A204.1 (cell line): ENCODE data around the gene LMTK2.

Experiments used
- FAIRE-seq: peaks from 2 replicates; lab custom pipeline; 2012; peaks lifted over from hg19 to GRCh38; lab: Jason Lieb, UNC

Gene LMTK2

GRCh38 chr7:98106647-98107312 lies at the start of gene LMTK2:
Gene LMTK2, plus strand, starts transcription at chr7:98106862. Its CDS starts 316 bp downstream, at chr7:98107178.
- peak; percentile 95 for FAIRE-seq

- FAIRE-seq = no peak
These were observed 49.5 kb upstream of the LMTK2 start for GRCh38 chr7:98057157-98057556.

GRCh38 chr7:98058186-98058585 lies 48.5 kb upstream of the LMTK2 start:
- FAIRE-seq = no peak

GRCh38 chr7:98064233-98064632 lies 42.4 kb upstream of the LMTK2 start:
- no peak for FAIRE-seq

- no peak for FAIRE-seq
These were observed 40.5 kb upstream of the LMTK2 start for GRCh38 chr7:98066208-98066607.

DNA sequence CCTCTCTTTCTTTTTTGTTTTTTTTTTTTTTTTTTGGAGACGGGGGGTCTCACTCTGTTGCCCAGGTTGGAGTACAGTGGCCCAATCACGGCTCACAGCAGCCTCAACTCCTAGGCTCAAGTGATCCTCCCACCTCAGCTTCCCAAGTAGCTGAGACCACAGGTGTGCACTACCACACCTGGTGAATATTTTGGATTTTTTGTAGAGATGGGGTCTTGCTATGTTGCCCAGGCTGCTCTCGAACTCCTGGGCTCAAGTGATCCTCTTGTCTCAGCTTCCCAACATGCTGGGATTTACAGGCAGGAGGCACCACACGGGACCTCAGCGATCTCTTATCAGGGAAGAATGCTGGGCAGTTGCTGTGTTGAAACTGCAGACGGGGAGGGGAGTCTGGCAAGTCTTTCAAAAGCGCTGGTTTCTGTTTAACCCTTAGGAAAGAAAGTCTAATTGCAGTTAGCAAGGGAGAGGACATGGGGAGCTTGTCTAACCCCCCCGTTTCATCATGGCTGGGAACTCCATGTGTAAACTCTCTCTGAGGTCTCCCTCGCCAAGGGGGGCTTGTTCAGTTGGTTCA lies 39.6 kb upstream of the LMTK2 start:
- FAIRE-seq = no peak

DNA sequence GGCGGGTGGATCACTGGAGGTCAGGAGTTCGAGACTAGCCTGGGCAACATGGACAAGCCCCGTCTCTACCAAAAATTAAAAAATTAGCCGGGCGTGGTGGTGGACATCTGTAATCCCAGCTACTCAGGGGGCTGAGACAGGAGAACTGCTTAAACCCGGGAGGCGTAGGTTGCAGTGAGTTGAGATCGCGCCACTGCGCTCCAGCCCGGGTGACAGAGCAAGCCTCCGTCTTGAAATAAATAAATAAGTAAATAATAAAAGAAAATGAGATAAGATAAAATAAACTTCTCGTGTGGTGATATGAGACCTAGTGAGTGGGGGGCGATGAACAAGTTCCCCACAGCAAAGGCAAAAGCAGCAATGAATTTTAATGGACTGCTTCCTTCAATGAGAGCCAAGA lies 33.6 kb upstream of the LMTK2 start:
- FAIRE-seq = no peak

- FAIRE-seq = no peak
These were observed 30.9 kb upstream of the LMTK2 start for GRCh38 chr7:98075801-98076200.

DNA sequence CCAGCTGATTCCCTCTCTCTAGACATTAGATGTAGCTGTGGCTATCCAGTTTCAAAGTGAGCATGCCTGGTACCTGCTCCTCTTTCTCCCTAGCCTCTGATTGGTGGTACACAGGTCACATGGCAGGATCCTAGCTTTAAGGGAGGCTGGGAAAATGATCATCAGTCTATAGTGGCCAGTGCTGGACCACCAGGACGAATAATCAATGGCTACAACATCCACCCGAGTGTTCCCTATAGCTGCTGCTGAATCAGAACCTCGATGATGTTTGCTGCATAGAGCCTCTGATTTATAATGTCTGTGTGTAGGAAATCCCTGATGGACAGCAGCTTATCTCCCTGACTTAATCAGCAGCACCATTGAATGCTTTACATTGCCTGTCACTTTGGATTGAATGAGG lies 28.9 kb upstream of the LMTK2 start:
- no peak for FAIRE-seq

- no peak for FAIRE-seq
These were observed 28.3 kb upstream of the LMTK2 start for GRCh38 chr7:98078197-98078870.

GRCh38 chr7:98079891-98080648 lies 26.6 kb upstream of the LMTK2 start:
- FAIRE-seq = no peak

DNA sequence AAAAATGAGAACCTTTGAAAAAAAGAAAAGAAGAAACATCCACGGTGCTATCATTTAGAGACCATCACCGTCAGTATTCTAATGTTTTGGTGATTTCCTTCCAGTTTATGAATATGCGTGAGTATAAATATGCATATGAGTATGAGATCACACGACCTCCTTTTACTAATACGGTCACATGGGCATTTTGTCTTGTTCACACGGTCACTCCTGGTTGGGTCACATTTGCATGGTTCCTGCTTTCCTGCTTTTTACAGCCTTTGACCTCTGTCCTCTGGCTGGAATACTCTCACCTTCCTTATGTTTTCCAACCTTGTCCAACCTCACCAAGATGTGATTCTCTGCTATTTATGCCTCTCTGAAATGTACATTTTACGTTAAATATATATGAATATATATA lies 25.3 kb upstream of the LMTK2 start:
- FAIRE-seq = no peak

DNA sequence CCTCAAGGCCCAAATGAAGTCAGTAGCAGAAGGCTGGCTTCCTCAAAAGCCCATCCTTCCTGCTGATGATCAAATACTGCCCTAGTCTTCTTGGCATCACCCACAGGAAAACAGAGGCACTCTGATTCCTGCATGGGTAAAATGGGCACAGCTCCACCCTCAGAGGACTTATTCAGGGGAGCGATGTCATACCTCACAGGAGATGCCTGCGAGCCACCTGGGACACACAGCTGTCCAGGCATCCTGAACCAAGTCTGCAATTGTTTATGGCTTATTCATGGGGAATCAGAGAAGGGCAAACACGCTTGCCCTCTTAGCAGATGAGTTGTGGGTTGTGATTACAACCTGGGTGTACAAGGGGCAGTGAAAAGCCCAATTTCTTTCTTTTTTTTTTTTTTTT lies 22.0 kb upstream of the LMTK2 start:
- no peak for FAIRE-seq

DNA sequence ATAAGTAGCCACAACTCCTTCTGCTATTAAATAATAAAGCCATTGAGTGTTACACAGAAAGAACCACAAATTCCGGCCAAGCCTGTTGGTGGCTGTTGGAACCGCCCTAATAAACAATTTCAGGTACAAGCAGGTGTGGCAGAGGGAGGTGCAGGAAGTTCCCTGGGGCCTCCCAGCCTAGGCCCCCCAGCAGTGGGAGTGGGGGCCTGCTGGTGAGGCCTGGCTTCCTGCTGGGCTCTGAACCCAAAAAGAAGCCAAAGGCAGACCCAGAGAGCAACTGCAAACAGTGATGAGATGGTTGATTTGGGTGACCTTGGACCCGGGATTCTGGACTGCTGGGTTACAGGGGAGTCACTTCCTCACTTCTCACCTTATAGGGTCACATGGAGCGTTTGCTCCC lies 21.0 kb upstream of the LMTK2 start:
- FAIRE-seq = no peak

GRCh38 chr7:98086281-98086718 lies 20.4 kb upstream of the LMTK2 start:
- FAIRE-seq = no peak

- FAIRE-seq = no peak
These were observed 18.6 kb upstream of the LMTK2 start for GRCh38 chr7:98088109-98088508.

GRCh38 chr7:98090116-98090515 lies 16.5 kb upstream of the LMTK2 start:
- no peak for FAIRE-seq

- no peak for FAIRE-seq
These were observed 15.6 kb upstream of the LMTK2 start for GRCh38 chr7:98091061-98091460.

DNA sequence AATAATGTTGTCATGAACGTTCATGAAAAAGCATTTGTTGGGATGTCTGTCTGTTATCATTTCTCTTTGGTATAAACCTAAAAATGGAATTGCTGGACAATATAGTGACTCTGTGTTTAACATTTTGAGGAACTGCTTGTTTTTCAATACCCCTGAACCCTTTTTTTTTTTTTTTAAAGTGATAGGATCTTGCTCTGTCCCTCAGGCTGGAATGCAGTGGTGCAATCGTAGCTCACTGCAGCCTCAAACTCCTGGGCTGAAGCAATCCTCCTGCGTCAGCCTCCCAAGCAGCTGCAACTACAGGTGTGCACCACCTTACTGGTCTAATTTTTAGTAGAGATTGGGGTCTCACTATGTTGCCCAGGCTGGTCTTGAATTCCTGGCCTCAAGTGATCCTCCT lies 15.1 kb upstream of the LMTK2 start:
- FAIRE-seq = no peak

GRCh38 chr7:98097042-98097645 lies 9.5 kb upstream of the LMTK2 start:
- FAIRE-seq = no peak

- no peak for FAIRE-seq
These were observed 6.6 kb upstream of the LMTK2 start for GRCh38 chr7:98100088-98100487.

DNA sequence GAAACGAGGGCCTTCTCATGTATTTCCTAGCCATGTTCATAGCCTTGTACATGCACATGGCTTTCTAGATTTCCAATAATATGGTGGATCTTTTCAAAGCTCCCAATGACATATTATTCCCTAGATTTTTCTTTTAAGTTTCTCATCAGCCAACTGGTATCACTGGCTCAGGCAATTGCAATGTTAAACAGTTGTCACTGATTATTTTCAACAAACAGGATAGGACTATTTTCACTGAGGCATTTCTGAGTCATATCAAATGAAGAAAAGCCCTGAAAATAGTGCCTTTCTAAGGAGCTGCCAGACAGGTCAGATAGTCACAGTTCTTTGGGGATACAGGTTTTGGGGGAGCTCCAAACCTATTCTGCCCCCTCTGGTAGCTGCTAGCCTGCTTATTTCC lies 4.5 kb upstream of the LMTK2 start:
- FAIRE-seq = no peak
